NCI-H1092 treated with DMSO at 0.1 percent for 48 hours (cell line): ENCODE measurements around the gene KRTAP19-3.
"Not testable (repeated sequence)": the region's sequence is repeated elsewhere in the genome, so short reads cannot be mapped to it uniquely, and the experiment has no call there.

Source experiments
- DNase-seq: peaks from one replicate; lab custom pipeline; 2025; lab: John Stamatoyannopoulos, UW

The KRTAP19-3 gene

DNA sequence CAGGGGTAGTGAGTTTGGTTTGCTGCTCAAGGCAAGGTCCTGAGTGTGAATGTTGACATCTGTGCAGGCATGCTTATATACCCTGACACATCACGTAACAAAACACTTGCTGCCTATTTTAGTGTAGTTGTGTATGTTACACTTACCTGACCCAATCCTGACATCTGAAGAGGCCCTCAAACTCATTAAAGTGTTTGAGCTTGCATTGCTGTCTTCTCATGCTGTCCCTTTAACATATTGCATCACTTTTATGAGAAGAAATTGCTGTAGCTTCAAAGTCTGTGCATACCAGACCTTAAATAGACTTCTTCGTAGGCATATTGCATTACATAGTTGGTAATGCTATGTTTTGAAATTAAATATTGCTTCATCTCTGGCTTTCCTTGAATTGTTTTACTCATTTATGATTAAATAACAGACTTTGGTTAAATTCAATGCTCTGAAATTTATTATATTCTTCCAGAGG lies at the start of gene KRTAP19-3:
Gene KRTAP19-3 (minus strand): TSS at position 51 of the 466 bp plus-strand sequence. CDS start 56 bp downstream, outside the sequence.
- no peak for DNase-seq

DNA sequence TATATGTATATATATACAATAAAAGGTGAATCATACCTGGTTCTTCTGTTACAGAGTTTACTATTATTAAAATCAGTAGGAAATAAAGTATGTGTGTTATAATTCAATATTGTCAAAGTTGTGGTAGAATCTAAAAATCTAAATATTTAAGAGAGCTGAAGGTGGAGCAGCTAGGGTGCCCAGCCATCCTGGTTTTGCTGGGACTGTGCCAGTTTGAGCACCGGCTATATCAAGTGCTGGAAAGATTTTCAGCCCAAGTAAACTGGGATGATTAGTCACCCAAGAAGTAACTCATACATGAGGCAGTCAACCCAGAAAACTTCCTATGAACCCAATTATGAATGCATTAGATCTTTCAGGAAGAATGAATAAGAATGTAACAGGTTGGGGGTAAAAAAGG lies 27.1 kb upstream of the KRTAP19-3 start:
- no peak for DNase-seq

DNA sequence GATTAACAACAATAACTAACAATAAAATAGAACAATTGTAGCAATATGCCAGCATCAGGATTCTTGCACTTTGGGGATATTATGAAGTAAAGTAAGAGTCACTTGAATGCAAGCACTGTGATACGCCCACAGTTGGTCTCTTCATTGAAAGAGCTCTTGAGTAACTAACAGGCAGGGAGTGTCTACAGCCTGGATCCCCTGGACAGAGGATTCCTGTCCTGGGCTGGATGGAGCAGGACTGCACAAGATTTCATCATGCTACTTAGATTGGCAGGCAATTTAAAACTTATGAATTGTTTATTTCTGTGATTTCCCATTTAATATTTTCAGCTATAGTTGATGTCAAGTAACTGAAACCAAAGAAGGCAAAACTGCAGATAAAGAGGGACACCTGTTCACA lies 23.9 kb upstream of the KRTAP19-3 start:
- DNase-seq, result no peak

DNA sequence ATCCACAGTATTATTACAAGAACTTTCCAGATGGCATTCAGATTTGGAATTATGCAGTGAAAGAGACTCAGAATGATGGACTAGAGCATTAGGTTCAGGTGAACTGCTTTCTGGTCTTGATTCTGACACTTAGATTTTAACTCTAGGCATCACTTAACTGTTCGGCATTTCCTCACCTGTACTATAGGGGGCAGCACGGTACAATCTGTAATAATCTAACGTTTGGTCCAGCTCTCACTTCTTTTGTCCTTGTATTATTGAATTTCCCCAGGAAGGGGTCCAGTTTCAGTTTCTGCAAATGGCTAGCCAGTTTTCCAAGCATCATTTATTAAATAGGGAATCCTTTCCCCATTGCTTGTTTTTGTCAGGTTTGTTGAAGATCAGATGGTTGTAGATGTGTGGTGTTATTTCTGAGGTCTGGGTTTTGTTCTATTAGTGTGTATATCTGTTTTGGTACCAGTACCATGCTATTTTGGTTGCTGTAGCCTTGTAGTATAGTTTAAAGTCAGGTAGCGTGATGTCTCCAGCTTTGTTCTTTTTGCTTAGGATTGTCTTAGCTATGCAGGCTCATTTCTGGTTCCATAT lies 13.9 kb upstream of the KRTAP19-3 start:
- DNase-seq, result not testable (repeated sequence)

DNA sequence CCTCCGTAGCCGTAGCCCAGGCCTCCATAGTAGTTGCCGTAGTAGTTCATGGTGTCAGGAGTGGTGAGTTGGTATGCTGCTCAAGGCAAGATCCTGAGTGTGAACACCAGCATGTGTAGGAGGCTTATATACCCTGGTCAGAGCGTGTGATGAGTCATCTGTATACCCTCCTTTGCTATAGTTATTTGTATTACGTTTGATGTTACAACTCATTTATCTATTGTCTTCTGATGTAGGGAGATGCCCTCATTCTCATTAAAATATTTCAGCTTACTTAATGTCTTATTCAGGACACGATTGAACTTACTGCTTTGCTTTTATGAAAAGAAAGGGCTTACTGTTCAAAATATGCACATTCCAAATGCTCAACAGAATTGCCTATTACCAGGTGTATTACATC lies 10.2 kb upstream of the KRTAP19-3 start, which contains the start of gene KRTAP19-5:
Gene KRTAP19-5 (minus strand): TSS at position 101 of the 400 bp plus-strand sequence. CDS start 51 bp downstream, at position 50.
- DNase-seq, result no peak

DNA sequence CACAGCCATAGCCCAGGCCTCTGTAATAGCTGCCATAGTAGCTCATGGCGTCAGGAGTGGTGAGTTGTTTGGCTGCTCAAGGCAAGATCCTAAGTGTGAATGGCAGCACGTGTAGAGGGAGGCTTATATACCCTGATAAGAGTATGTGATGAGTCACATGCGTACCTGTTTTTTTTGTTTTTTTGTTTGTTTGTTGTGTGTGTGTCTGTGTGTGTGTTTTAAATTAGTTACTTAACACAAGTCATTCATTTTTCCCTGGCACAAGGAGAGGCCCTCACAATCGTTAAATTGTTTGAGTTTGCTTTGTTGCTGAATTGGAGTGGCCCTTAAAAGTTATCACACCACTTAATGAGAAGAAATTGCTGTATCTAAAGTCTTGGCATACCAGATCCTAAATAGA lies 5.3 kb upstream of the KRTAP19-3 start, which contains the start of gene KRTAP19-4:
Gene KRTAP19-4 (minus strand): TSS at position 101 of the 400 bp plus-strand sequence. CDS start 55 bp downstream, at position 46.
- no peak for DNase-seq

DNA sequence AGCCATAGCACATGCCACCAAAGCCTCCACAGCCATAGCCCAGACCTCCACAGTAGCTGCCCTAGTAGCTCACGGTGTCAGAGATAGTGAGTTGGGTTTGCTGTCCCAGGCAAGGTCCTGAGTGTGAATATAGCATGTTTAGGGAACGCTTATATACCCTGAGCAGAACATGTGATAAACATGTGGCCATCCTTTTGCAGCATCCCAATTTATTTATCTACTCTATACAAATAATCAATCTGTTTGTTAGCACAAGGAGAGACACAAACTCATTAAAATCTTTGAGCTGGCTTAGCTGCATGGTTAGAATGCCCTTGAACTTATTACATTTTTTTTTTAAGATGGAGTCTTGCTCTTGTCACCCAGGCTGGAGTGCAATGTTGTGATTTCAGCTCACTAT lies 4.5 kb downstream of the KRTAP19-3 start, which contains the start of gene KRTAP19-2:
Gene KRTAP19-2 (minus strand): TSS at position 101 of the 400 bp plus-strand sequence. CDS start 88 bp downstream, at position 13.
- DNase-seq, result no peak

DNA sequence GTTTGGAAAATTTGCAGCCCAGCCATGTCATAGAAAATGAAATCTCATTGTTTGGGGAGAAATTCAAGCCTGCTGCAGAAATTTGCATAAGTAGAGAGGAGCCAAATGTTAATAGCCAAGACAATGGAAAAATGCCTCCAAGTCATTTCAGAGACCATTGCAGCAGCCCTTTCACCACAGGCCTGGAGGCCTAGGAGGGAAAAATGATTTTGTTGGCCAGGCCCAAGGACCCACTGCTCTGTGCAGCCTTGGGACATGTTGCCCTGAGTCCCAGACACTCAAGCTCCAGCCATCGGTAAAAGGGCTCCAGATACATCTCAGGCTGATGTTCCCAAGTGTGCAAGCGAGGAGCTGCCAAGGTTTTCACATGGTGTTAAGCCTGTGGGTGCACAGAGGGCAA lies 5.6 kb downstream of the KRTAP19-3 start:
- no peak for DNase-seq

DNA sequence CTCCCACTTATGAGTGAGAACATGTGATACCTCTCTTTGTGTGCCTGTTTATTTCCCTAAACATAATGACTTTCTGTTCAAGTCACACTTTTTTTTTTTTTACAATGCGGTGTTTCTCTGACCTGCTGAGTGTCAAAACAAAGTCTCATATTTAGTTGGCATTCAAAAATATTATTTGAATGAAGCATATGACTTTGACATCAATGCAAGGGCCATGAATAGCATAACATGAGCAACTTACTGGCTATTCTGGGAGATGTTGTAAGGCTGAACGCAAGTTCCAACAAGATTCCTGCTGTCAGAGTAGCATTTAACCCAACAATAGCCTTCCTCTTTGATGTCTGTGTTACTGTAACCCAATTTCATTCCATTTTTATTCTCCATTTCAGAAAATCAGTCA lies 9.7 kb downstream of the KRTAP19-3 start:
- DNase-seq, result no peak

DNA sequence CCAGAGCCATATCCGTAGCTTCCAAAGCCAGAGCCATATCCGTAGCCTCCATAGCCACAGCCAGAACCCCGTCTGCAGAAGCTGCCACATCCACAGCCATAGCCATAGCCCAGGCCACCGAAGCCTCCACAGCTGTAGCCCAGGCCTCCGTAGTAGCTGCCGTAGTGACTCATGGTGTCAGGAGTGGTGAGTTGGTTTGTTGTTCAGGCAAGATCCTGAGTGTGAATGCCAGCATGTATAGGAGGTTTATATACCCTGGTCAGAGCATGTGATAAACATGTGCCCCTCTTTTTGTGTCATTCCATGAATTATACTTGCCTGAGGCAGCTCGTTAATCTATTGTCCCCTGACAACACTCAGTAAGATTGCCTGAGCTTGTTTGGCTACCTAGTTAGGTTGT lies 11.7 kb downstream of the KRTAP19-3 start, which contains the start of gene KRTAP19-1:
Gene KRTAP19-1 (minus strand): TSS at position 223 of the 400 bp plus-strand sequence. CDS start 50 bp downstream, at position 173.
- no peak for DNase-seq

DNA sequence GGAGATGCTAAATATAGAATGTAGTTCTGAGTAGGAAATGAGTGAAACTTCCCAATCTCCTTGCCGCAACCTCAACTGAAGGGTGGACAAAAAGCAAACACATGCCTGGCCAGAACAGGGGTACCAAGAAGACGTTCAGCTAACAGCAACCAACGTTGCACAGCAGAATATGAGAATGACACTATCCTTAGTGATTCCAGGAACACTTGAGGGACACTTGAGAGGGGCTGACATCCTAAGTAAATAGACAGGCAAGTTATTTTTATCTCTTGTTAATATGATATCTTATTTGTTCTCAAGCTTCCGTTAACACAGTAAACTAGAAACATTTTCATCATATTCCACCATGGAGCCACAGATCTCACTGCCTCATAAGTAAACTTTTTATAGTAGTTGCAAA lies 12.6 kb downstream of the KRTAP19-3 start:
- no peak for DNase-seq

DNA sequence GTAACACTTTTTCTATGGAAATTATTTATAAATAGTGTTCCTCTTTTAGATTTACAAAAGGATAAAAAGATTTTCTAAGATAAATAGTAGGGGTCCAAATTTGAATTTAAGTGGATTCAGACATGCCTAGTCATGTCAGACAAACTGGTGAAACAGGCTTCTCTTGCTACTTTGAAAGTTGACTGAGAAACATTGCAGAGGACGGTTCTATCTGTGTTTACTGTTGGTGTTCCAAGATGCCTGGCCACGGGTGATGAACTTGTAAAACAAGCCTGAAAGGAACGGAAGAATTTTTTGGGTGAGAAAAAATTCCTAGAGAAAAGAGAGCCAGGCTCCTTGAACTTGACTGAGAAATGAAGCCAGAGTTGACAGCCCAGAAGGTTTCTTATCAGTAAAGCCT lies 13.8 kb downstream of the KRTAP19-3 start:
- DNase-seq, result no peak

DNA sequence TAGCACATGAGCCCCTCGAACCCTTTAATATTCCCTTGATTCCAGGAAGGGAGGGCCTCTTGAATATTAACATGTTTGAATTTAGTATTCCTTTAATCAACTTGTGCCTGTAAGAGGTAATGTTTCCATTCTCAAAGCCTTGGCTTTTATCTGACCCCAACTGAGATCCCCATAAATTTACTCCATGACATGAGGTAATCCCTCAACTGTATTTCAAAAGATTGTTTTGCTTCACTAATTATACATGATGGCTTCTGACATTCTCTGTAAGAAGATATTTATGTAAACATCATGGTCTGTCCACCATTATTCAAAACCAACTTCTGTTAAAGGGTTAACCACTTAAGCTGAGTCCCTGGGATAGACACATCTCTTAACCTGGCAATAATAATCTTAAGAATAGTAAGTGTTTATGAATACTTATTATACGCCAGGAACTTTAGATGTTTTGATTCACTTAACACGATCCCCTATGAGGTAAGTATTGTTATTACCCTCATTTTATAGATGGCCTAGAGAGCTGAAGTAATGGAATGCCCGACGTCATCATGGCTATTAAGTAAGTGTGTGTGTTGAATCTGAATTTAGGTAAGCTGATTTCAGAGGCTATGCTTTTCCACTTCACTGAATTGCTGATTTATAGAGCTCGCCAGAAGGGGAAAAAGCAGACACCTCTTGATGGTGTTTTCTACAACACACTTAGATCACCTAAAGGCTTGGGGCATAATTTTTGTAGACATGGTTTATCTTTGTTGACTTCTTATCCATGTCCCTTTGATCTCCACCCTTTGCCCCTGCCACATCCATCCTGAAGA lies 22.7 kb downstream of the KRTAP19-3 start:
- DNase-seq, result no peak

DNA sequence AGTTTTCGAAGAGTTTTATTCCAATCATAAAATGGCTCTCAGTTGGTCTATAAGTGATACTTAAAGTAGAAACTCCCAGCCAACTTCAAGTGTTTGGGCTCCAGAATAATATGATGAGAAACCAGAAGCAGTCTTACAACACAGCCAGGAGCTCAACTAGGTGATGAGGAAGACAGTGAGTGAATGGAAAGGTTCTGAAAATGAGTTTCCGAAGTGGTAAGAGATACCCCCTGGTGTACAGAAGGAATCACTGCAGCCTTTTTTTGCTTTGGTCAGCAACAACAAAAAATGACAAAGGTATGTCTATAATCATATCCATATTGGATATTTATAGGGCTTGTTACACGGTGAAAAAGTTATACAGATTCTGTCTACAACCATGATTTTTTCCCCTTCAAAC lies 28.1 kb downstream of the KRTAP19-3 start:
- DNase-seq, result no peak

DNA sequence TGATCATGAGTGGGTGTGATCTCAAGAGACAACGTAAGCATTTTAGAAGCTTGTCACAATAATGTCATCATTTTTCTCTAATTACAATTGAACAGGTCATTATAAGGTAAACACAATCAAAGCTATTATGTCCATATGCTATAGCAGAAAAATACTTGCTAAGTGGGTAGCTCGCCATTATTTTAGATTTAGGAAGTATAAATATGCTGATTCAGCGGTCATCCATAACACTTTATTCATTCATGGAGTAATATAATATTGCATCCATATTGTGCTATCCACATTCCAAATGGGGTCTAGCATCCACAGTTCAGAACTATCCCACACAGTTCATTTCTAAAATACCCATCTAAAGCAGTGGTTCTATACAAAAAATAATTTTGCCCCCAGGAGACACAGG lies 43.3 kb downstream of the KRTAP19-3 start:
- DNase-seq, result no peak

DNA sequence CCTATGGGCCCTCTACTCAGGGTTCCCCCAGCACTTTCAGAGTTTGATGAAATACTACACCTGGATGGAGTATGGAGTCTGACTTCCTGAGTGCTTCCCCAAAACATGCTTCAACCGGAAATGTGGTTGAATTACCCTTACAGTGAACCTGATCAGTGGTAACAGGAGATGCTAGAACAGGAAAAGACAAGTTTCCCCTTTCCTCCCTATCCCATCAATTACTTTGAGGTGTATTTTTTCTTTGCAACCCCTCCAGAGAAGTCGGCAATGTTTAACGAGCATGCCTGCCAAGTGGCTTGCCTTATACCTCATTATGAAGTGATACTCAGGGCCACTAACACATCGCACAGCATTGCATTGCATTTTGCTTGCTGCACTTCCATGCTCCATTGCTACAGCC lies 44.8 kb downstream of the KRTAP19-3 start:
- no peak for DNase-seq

DNA sequence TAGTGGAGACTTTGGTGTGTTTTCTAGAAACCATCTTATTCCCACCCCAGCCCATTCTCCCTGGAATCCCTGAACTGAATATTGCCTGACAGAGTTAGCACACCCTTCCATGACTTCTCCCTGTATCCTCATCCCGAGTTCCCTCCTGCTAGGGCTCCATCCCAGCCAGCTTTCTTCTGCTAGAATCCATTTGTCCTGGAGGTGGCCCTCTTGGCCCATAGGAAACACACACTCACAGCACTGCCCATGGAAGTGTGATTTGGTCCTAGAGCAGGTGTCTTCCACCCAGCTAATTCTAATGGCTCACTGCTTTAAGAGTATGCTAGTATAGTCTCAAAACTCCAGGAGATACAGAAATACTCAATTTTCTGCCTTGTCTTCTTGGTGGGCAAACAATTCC lies 47.6 kb downstream of the KRTAP19-3 start:
- DNase-seq, result no peak

DNA sequence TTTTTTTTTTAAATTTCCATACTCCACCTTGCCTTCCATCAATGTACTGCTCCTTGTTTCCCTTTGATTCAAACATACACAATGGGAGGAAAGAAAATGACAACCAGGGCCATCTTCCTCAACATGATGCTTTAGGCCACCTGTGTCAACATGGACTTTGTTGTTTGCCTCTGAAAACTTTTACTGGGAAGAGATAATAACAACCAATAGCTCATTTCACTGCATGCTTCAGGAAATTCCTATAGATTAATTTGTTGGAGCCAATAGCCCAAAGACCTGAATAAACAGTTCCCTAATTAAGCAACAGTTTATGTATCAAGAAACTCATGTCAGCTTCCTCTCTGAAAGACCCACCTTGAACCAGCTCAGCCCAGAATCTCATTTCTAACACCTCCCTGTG lies 48.6 kb downstream of the KRTAP19-3 start:
- no peak for DNase-seq
